Stimulated activated CD4-positive, alpha-beta T cell treated with anti-CD3 and anti-CD28 coated beads, Interleukin-1b, Interleukin-23, amount 100 ng/mL, for 4 hours (primary cell): ENCODE measurements around the gene TMEM178B.
"Not testable (repeated sequence)": the region's sequence is repeated elsewhere in the genome, so short reads cannot be mapped to it uniquely, and the experiment has no call there.

Experiments used
- DNase-seq, 2 donors: peaks; one replicate each; pipeline ENCODE4 v3.0.0-alpha.2; 2020; ENCODE audit warnings: low read depth in 2 of 2

Gene TMEM178B

DNA sequence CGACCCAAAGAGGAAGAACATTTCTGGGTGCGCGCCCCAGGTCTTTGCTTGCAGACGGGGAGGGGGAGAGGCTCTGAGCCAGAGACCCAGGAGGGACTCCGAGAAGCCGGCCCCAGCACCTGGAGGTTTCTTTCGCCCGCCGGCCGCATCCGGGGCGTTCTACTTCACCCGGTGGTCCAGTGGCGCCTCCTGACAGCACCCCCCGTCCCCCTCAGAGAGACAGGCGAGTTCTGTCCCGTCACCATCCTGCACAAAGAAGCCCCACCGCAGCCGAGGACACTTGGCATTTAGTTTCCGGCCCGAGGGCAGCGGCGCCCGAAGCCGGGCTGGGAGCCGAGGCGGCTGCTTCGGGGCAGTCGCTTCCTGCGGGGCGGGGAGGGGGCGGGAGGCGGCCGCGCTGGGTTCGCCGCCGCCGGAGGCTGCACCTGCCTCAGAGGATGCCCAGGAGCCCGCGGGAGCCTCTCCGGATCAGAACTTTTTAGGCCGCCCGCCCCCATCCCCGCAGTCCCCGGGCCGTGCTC is at the start of gene TMEM178B:
TSS of gene TMEM178B (plus strand) at position 424 of the 521 bp plus-strand sequence.
- no peak for DNase-seq

DNA sequence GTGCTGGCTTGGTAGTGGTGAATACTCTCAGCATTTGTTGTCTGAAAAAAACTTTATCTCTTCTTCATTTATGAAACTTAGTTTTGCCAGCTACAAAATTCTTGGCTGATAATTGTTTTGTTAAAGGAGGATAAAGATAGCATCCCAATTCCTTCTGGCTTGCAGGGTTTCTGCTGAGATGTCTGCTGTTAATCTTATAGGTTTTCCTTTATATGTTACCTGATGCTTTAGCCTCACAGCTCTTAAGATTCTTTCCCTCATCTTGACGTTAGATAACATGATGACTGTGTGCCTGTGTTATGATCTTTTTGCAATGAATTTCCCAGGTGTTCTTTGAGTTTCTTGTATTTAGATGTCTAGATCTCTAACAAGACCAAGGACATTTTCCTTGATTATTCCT is 49.2 kb upstream of the TMEM178B start:
- no peak for DNase-seq

DNA sequence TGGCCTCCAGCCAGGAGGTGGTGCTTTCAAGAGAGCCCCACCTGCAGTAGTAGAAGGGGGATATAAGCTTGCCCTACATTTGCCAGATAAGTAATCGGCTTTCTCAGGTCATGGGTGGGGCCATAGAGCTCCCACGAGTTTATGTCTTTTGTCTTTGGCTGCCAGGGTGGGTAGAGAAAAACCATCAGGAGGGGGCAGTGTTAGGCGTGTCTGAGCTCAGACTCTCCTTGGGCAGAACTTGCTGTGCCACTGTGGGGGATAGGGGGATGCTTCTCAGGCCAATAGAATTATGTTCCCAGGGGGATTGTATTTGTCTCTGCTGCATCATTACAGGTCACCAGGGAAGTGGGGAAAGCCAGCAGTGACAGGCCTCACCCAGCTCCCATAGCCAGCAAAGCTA is 46.8 kb upstream of the TMEM178B start:
- no peak for DNase-seq

DNA sequence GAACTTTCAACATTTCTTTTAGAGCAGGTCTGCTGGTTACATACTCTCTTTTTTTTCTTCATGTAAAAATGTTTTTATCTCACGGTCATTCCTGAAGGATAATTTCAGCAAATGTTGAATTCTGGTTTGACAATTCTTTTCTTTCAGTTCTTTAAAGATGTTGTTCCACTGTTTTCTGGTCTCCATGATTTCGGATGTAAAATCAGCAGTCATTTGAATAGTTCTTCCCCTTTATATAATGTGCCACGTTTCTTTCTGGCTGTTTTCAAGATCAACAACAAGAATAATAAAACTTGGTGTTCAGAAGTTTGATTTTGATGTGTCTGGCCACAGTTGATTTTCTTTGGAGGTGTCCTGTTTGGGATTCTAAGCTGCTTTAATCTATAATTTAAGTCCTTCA is 45.1 kb upstream of the TMEM178B start:
- DNase-seq, result no peak

DNA sequence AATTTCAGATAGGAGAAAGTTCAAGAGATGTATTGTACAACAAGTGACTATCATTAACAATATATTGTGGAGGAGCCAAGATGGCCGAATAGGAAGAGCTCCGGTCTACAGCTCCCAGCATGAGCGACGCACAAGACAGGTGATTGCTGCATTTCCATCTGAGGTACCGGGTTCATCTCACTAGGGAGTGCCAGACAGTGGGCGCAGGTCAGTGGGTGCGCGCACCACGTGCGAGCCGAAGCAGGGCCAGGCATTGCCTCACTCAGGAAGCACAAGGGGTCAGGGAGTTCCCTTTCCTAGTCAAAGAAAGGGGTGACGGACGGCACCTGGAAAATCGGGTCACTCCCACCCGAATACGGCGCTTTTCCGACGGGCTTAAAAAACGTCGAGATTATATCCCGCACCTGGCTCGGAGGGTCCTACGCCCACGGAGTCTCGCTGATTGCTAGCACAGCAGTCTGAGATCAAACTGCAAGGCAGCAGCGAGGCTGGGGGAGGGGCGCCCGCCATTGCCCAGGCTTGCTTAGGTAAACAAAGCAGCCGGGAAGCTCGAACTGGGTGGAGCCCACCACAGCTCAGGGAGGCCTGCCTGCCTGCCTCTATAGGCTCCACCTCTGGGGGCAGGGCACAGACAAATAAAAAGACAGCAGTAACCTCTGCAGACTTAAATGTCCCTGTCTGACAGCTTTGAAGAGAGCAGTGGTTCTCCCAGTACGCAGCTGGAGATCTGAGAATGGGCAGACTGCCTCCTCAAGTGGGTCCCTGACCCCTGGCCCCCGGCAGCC is 41.1 kb upstream of the TMEM178B start:
- not testable (repeated sequence) for DNase-seq

DNA sequence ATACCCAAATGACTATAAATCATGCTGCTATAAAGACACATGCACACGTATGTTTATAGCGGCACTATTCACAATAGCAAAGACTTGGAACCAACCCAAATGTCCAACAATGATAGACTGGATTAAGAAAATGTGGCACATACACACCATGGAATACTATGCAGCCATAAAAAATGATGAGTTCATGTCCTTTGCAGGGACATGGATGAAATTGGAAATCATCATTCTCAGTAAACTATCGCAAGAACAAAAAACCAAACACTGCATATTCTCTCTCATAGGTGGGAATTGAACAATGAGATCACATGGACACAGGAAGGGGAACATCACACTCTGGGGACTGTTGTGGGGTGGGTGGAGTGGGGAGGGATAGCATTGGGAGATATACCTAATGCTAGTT is 35.8 kb upstream of the TMEM178B start:
- DNase-seq, result not testable (repeated sequence)

DNA sequence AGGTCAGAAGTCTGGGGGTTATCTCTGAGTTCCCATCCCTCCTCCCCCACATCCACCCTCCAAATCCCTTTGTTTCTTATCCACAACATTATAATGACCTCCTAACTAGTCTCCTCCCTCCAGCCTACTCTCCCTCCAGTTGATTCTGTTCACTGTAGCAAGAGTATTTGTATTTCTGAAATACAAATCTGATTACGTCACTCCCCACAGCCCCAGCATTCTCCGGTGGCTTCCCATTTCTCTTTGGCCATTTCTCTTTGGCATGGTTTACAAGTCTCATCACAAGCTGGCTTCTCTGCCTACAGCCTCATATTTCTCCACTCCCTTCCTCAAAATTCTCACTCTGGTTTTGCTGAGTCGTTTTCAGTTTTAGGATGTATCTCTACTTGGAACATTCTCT is 34.5 kb upstream of the TMEM178B start:
- DNase-seq, result no peak

DNA sequence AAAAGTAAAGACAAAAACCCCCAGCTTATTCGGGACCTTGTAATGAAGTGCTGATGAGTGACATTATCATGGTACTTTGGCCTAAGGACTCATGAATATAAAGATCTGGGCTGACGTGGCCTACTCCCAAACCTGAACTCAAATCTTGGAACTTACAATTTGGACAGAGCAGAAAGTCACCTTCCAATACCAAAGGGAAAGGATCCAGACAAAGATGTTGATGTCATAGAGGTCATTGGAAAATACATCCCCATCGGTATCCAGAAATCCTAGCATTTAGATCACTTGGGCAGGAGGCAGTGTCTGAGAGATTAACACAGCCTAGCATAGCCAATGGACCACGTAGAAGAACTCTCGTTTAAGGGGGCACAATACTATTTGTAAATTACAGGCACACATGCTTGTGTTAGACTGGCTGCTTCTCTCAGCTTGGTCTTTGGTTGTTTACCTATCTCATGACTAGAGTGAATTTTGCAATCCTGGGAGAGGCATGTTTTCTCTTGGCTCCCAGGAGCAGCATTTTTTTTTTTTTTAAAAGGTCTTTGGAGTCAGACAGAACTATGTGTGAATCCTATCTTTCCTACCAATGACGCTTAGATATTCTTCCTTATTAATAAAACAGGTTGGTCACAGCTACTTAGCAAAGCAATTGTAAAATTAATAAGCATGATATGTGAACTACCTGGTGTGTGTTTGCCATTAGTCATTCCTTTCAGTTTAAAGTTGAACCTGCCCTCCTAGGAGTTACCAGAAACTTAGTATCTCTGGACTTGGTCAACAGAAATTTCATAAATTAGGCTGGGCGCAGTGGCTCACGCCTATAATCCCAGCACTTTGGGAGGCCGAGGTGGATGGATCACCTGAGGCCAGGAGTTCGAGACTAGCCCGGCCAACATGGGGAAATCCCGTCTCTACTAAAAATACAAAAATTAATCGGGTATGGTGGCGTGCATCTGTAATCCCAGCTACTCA is 31.4 kb upstream of the TMEM178B start:
- no peak for DNase-seq

DNA sequence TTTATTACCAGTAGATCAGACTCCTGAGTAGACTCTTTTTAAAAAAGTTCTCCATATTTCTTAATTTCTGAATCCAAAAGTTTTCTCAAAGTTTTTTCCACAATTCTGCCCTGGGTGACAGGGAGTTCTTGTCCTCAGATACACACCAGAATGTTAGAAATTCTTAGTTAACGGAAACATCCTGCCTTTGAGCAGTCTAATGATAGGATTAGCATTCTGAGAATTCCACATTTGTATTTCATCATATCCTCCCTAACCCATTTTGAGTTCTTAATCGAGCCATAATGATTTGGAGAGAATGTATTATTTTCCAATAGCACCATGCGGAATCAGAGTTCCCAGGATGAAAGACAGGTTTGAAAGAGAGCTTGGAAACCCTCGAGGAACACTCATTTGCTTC is 30.2 kb upstream of the TMEM178B start:
- DNase-seq, result no peak

DNA sequence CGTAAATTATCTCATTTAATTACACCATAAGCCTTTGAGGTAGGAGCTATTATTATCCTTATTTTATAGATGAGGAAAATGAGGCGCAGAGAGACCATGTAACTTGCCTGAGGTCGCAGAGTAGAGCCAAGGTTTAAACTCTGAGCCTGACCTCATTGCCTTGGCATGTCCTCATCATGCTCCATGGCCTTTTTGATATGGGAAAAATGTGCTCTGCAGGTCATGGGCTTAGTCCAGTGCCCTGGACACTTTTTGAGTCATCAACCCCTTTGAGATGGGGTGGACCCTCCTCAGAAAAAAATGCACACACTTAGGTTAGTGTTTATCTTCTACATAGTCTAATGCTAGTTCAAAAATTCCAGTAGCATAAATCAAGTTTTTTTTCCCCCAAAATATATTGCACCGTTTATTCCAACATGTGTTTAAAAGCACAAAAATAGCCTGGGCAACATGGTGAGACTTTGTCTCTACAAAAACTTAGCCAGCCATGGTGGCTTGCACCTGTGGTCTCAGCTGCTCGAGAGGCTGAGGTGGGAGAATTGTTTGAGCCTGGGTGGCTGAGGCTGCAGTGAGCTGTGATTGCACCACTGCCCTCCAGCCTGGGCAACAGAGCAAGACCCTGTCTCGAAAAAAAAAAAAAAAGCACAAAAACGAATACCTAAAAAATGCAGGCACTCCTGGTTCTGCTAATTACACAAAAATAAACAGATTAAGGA is 28.6 kb upstream of the TMEM178B start:
- DNase-seq, result no peak

DNA sequence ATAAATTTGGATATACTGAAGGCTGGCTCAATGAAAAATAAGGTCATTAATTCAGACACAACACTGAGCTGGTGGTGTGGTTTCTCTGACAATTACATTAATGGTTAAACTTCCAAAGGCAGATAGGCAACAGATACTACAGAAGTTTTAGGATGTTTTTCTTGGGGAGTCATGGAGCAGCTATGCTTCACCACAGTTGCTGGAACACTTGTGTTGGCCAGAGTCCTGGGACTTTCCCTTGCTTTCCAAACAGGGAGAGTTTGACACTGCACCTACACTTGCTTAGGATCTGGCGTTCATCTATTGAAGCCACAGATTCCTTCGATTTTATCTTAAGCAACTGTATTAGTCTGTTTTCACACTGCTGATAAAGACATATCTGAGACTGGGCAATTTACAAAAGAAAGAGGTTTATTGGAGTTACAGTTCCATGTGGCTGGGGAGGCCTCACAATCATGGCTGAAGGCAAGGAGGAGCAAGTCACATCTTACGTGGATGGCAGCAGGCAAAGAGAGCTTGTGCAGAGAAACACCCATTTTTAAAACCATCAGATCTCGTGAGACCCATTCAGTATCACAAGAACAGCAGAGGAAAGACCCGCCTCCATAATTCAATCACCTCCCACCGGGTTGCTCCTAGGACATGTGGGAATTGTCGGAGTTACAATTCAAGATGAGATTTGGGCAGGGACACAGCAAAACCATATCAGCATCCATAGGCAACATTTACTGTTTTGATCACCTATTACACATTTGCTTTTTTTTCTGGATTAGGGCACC is 27.8 kb upstream of the TMEM178B start:
- DNase-seq, result no peak

DNA sequence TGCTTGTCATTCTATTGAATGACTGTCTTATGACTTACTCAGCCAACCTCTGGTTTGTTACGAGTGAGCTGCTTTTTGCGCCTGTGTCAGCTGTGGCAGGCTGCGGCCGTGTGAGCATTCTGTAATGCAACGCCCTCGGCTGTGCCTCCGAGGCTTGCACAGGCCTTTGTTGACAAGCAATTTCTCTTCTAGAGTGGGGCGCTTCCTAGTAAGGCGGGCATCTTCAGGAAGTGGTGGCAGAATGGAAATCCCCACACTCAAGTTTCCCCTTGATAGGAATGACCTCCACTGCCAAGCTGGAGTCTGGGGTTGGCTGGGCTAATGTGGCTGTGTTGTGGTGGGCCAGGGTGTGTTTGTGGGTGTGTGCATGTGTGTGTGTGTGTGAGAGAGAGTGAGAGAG is 20.2 kb upstream of the TMEM178B start:
- peak in 1 of 2 donors; percentile 9 for DNase-seq

DNA sequence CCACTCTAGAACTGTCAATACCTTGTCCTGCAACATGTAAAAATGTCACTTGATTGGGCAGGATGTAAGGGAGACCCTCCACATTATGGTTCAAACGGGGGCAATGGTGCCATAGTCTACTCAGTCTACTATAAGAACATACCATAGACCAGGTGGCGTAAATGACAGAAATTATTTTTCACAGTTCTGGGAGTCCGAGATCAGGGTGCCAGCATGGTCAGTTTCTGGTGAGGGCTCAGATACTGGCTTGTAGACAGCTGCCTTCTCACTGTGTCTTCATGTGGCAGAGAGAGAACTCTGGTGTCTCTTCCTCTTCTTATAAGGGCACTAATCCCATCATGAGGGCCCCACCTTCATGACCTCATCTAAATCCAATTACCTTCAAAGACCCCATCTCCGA is 18.7 kb upstream of the TMEM178B start:
- DNase-seq, result no peak

DNA sequence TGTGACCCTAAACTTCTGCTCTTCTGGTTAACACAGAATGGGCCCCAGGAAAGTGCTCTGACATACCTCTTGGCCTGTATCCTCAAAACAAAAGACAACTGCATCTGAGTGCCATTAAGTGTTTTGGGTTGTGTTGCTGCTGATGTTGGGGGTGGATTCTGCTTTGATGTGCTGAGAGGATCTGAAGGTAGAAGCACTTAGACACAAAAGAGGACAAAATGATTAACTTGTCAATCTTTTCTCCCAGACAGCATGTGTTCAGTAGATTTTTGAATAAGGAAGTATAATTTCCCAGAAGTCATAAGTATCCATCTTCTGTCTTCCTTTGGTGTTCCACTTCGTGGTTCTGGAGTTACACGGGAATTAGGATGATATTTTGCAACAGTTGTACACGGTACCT is 16.1 kb upstream of the TMEM178B start:
- DNase-seq, result no peak

DNA sequence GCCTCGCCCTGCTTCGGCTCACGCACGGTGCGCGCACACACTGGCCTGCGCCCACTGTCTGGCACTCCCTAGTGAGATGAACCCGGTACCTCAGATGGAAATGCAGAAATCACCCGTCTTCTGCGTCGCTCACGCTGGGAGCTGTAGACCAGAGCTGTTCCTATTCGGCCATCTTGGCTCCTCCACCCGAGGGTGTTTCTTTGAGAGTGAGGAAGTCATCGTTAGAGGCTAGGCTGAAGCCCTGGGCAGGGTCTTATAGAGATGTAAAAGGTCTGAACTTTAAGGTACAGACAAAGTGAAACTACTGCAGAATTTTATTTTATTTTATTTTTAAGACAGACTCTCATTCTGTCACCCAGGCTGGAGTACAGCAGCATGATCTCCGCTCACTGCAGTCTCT is 6.0 kb upstream of the TMEM178B start:
- DNase-seq, result not testable (repeated sequence)

DNA sequence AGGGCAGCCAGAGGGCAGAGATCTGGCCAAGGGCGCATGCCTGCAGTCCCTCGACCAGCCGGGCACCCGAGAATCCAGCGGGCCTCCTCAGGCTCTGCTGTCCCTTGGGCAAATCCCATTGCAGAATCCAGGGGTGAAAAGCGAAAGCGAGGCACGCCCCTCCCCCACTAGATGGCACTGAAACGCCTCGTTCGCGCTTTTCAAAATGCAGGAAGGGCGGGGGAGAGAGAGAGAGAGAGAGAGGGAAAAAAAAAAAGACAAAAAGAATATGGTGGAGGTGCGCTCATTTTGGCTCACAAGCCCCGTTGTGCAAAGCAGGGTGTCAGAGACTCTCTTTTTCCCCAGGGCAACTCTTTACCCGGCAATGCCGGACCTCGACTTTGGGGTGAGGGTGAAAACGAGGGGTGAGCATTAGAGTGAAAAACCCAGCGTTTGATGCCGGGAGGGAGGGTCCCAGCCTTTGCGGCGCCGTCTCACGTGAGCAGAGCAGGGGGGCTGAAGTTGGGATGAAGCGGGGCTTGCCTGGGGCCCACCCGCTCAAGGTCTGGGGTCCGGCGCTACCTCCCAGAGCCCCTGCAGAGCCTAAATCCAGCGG is 2.5 kb upstream of the TMEM178B start:
- DNase-seq, result no peak

DNA sequence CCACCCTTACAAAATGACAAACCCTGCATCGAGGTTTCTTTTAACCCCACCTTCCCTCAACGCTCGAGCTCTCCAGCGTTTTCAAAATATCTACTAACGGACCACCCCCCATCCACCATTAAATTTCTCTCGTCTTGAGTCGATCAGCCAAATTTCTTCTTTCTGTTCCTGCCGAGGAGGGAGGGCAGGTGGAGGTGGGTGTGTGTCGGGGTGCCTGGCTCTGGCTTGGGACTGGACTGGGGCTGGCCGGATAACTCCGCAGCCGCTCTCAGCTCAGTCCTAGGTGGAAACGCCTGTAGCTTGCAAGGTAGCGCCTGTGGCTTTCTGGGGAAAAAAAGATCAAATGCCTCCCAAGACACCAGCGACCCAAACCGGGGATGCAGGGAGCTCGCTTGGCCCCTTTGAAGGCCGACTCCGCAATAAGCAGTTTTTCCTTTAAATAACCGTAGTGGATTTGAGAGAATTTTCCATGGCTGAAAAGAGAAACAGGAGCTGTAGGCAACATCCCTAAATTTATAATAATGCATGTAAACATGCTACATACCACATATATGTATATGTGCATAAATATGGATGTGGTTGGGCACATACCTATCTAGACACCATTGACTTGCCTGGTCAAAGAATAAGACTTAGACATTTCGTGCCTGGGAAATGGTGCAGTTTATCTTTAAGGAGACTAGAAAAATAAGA is 1.9 kb upstream of the TMEM178B start:
- no peak for DNase-seq

DNA sequence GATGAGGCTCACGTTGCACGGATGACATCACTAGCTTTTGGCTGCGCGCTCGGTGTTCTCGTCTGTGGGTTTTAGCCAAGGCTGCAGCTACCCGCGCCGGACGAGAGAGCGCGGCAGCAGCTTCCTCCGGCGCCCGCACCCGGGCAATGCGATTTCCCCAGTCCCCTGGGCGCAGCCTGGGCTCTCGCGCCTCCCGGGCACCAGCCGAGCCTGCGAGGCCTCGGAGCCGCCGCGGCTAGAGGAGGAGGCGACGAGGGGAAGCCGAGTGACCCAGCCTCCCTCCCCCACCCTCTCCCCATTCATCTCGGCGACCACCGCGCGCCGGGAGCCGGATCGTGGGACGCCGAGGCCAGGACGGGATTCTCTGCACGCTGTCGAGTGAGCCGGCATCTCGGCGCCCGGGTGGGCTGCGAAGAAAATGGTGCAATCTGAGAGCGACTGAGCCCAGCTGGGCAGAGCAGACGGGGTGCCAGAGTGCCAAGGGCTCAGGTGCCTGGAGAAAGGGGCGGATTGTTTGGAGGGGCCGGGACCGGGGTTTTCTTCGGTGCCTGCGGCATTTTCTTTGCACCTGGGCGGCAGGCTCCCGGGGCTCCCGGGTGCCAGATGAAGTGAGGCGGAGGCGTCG is 1.2 kb upstream of the TMEM178B start:
- DNase-seq, result no peak

DNA sequence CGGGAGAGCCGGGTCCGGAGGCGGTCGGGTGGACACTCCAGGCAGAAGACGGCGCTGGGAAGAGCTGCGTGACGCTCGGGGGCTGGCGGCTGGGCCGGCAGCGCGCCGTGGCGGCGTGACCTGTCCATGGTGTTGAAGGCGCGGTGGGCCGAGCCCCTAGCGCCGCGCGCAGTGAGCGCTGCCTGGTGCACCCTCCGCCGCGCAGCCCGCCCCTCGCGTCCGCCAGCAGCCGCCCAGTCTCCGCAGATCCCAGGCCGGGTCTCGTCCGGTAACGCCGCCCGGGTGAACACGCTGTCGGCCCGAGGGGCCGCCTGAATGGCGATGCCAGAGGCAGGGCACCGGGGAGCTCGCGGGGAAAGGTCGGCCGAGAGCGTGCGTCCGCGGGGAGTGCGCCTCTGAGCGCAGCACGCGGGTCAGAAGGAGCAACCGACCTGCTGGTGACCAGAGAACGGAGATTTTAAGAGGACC is 657 bp upstream of the TMEM178B start:
- DNase-seq, result no peak
